ENCODE results near the gene MEF2B. TPM values are rescaled to one million over a fixed set of nuclear protein-coding genes. Genes with fewer than 3 reads are reported as not detected.
A peak's percentile ranks its signal among the peaks of the same experiment; 100 is the strongest.

The MEF2B gene
- 0.45 TPM for polyA plus RNA-seq (2013, experiment 1 of 2)
- polyA plus RNA-seq (2013, experiment 2 of 2) = 0.89 TPM

DNA sequence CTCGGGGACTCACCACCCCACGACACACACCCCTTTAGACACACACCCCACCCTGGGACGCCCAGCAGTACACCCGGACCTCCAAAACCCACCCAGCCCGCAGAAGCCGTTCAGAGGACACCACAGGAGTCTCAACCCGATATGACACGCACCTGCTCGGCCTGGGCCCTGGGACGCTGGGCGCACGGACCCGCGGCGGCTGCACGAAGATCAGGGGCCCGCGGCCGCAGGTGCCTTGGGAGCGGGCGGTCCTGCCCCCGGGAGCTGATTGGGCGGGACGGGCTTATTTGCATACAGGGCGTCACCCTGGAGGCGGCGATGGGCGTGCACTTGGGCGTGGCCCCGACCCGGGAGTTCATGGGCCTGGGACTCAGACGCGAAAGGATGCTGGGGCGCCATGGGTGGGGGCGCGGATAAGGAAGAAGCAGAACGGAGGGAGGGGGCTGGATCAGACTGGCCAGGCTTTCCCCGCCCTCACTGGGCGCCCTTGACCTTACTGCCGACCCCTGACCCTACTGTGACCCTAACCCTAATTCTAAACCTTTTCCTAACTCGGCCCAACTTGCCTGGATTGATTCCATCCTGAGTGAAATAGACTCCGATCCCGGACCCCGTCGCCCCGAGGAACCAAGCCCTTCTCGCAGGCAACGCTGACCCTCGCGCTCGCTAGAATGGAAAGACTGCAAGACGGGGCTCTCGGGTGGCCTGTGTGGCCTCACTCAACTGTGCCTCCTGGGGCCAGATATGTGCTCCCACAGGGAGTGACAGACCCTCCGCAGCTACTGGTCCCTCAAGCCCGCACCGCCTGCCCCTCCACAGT is at the start of gene MEF2B:
MEF2B (minus strand) TSS at position 211 of the 820 bp plus-strand sequence. CDS start 19,528 bp downstream, outside the sequence.
- Histone ChIP-seq H3K4me3 (ENCODE audit: low read length) (peak within 1 kb of the TSS; percentile 48), H3K27me3 (ENCODE audit: insufficient read depth, low read length) (peaks cover 26% of the 10 kb centered on the region), H3K36me3 (ENCODE audit: insufficient read depth, low read length) (no peaks in the 10 kb centered on the region), H3K27ac (ENCODE audit: low read depth, low read length) (no peak within 1 kb of the TSS), H3K9ac (ENCODE audit: low read depth, low read length) (no peak within 1 kb of the TSS), H3K4me1 (ENCODE audit: insufficient read depth, low read length) (no peaks in the 10 kb centered on the region; the same call in 1 of the 2 replicates), H3K9me3 (ENCODE audit: insufficient read depth, low read depth, low read length) (no peaks in the 10 kb centered on the region)
- WGBS = 14% methylated on average over 56 of the region's 56 CpGs

GRCh38 chr19:19218911-19219310 is 48.8 kb upstream of the MEF2B start:
- Histone ChIP-seq H3K9me3 (ENCODE audit: insufficient read depth, low read depth, low read length) (no peaks in the 10 kb centered on the region), H3K4me3 (ENCODE audit: low read length) (no peak overlapping the region), H3K27ac (ENCODE audit: low read depth, low read length) (no peak overlapping the region), H3K9ac (ENCODE audit: low read depth, low read length) (no peak overlapping the region), H3K36me3 (ENCODE audit: insufficient read depth, low read length) (no peaks in the 10 kb centered on the region), H3K4me1 (ENCODE audit: insufficient read depth, low read length) (no peaks in the 10 kb centered on the region), H3K27me3 (ENCODE audit: insufficient read depth, low read length) (peaks cover 23% of the 10 kb centered on the region)
- 88% methylated on average over 21 of the region's 21 CpGs for WGBS

DNA sequence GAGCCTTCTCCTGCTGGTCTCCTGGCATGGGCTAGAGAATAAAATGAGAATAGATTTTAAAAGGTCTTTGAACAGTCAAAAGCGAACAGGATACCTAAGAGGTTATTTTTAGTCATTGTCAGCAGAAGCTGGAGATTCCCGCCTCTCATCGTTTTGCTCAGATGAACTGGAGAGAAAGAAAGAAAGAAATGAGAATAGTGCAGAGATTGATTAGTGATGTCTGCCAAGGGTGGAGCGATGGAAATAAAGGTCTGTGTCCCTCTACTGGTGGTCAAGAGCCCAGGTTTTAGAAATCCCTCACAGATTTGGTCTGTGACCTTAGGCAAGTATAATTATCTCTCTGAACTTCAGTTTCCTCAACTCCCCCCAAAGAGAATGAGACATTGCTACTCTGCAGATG is 47.0 kb upstream of the MEF2B start:
- Histone ChIP-seq H3K27ac (ENCODE audit: low read depth, low read length) (no peak overlapping the region), H3K9me3 (ENCODE audit: insufficient read depth, low read depth, low read length) (no peaks in the 10 kb centered on the region), H3K4me1 (ENCODE audit: insufficient read depth, low read length) (0 out of 2 replicates have a peak, but pooled peaks cover 3% of the 10 kb centered on the region), H3K4me3 (ENCODE audit: low read length) (no peak overlapping the region), H3K27me3 (ENCODE audit: insufficient read depth, low read length) (peaks cover 32% of the 10 kb centered on the region), H3K36me3 (ENCODE audit: insufficient read depth, low read length) (no peaks in the 10 kb centered on the region), H3K9ac (ENCODE audit: low read depth, low read length) (no peak overlapping the region)
- WGBS = 31% methylated on average over 4 of the region's 4 CpGs

GRCh38 chr19:19215792-19216191 is 45.7 kb upstream of the MEF2B start:
- H3K36me3 ChIP-seq (ENCODE audit: insufficient read depth, low read length) = no peaks in the 10 kb centered on the region
- H3K9ac ChIP-seq (ENCODE audit: low read depth, low read length) = no peak overlapping the region
- H3K4me1 ChIP-seq (ENCODE audit: insufficient read depth, low read length) = 0 out of 2 replicates have a peak, but pooled peaks cover 3% of the 10 kb centered on the region
- peaks cover 45% of the 10 kb centered on the region for H3K27me3 ChIP-seq (ENCODE audit: insufficient read depth, low read length)
- H3K27ac ChIP-seq (ENCODE audit: low read depth, low read length) = no peak overlapping the region
- H3K9me3 ChIP-seq (ENCODE audit: insufficient read depth, low read depth, low read length) = no peaks in the 10 kb centered on the region
- 74% methylated on average over 3 of the region's 4 CpGs for WGBS
- no peak overlapping the region for H3K4me3 ChIP-seq (ENCODE audit: low read length)

GRCh38 chr19:19214892-19215291 is 44.8 kb upstream of the MEF2B start:
- Histone ChIP-seq H3K36me3 (ENCODE audit: insufficient read depth, low read length) (no peaks in the 10 kb centered on the region), H3K4me3 (ENCODE audit: low read length) (no peak overlapping the region), H3K9ac (ENCODE audit: low read depth, low read length) (no peak overlapping the region), H3K9me3 (ENCODE audit: insufficient read depth, low read depth, low read length) (no peaks in the 10 kb centered on the region), H3K4me1 (ENCODE audit: insufficient read depth, low read length) (0 out of 2 replicates have a peak, but pooled peaks cover 3% of the 10 kb centered on the region), H3K27ac (ENCODE audit: low read depth, low read length) (no peak overlapping the region), H3K27me3 (ENCODE audit: insufficient read depth, low read length) (peaks cover 54% of the 10 kb centered on the region)
- 5% methylated on average over 8 of the region's 8 CpGs for WGBS

DNA sequence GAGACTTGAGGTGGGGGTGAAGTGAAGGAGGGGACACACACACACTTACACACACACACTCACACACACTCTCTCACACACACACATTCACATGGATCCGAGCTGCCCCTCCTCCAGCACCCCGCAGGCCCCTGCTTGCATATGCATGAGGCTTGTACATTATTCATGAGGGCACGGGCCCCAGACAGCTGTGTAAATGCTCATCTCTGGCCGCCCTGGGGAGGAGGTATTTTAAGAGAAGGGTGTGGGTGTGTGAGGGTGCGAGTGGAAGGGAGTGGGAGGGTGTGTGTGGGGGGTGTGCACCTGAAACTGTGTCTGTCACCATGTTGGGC is 44.1 kb upstream of the MEF2B start:
- Histone ChIP-seq H3K4me3 (ENCODE audit: low read length) (no peak overlapping the region), H3K36me3 (ENCODE audit: insufficient read depth, low read length) (no peaks in the 10 kb centered on the region), H3K9me3 (ENCODE audit: insufficient read depth, low read depth, low read length) (no peaks in the 10 kb centered on the region), H3K27me3 (ENCODE audit: insufficient read depth, low read length) (peaks cover 61% of the 10 kb centered on the region), H3K9ac (ENCODE audit: low read depth, low read length) (no peak overlapping the region), H3K27ac (ENCODE audit: low read depth, low read length) (no peak overlapping the region), H3K4me1 (ENCODE audit: insufficient read depth, low read length) (0 out of 2 replicates have a peak, but pooled peaks cover 3% of the 10 kb centered on the region)
- 5% methylated on average over 5 of the region's 5 CpGs for WGBS

DNA sequence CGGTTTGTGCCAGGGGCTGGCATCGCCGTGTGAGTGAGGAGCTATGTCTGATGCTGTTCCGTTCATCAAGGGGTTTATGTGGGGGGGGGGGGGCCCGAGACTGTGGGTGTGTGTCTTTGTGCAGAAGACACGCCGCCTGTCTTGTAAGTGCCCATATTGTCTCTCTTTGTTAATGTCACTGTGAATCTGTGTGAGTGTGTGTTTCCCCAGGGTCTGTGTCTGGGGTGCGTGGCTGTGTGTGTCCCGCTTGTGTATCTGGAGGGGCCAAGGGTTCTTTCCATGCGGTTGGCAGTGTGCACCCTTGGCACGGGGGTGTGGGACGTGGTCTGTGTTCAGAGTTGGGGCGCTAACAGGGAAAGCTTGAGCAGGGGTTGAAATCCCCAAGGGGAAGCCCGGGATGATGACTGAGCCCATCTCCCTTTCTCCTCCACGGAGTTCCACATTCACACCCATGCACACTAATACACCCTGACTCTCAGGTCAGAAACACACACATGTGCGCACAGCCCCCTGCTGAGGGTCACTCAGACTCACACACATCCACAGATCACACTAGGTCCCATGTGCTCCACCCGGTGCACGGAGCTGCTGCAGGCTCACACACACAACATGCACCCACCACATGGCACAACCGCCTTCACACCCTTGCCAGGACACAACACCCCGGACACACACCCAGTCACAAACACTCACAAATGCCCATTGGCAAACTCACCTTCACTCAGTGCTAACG is 43.5 kb upstream of the MEF2B start:
- 0 out of 2 replicates have a peak, but pooled peaks cover 3% of the 10 kb centered on the region for H3K4me1 ChIP-seq (ENCODE audit: insufficient read depth, low read length)
- no peaks in the 10 kb centered on the region for H3K9me3 ChIP-seq (ENCODE audit: insufficient read depth, low read depth, low read length)
- H3K27ac ChIP-seq (ENCODE audit: low read depth, low read length) = no peak overlapping the region
- no peak overlapping the region for H3K9ac ChIP-seq (ENCODE audit: low read depth, low read length)
- H3K36me3 ChIP-seq (ENCODE audit: insufficient read depth, low read length) = no peaks in the 10 kb centered on the region
- WGBS = 45% methylated on average over 20 of the region's 21 CpGs
- no peak overlapping the region for H3K4me3 ChIP-seq (ENCODE audit: low read length)
- peaks cover 65% of the 10 kb centered on the region for H3K27me3 ChIP-seq (ENCODE audit: insufficient read depth, low read length)

DNA sequence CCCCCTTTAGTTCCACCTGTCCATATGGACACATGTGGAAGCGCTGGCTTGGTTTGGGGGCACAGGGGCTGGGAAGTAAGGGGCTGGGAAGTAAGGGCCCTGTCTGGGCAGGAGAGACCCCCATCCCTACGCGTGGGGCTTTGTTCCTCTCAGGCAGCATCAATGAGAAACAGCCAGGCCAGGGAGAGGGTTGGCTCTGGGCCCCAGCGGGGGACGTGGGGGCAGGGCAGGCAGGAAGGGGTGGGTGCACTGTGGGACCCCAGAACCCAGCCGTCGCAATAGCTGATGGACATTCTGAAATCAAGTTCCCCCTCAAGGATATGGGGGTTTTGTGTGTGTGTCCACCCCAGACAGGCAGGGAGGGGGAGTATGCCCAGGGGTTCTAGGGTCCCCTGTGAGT is 42.9 kb upstream of the MEF2B start:
- H3K9me3 ChIP-seq (ENCODE audit: insufficient read depth, low read depth, low read length) = no peaks in the 10 kb centered on the region
- peaks cover 68% of the 10 kb centered on the region for H3K27me3 ChIP-seq (ENCODE audit: insufficient read depth, low read length)
- H3K4me3 ChIP-seq (ENCODE audit: low read length) = no peak overlapping the region
- WGBS = 23% methylated on average over 7 of the region's 7 CpGs
- no peak overlapping the region for H3K9ac ChIP-seq (ENCODE audit: low read depth, low read length)
- 0 out of 2 replicates have a peak, but pooled peaks cover 3% of the 10 kb centered on the region for H3K4me1 ChIP-seq (ENCODE audit: insufficient read depth, low read length)
- H3K36me3 ChIP-seq (ENCODE audit: insufficient read depth, low read length) = no peaks in the 10 kb centered on the region
- H3K27ac ChIP-seq (ENCODE audit: low read depth, low read length) = no peak overlapping the region

GRCh38 chr19:19211499-19212420 is 41.7 kb upstream of the MEF2B start, which contains the start of gene NCAN:
Gene NCAN, plus strand, starts transcription at chr19:19211958. Its CDS starts 4,996 bp downstream, at chr19:19216954.
- H3K27me3 ChIP-seq (ENCODE audit: insufficient read depth, low read length) = peaks cover 80% of the 10 kb centered on the region
- H3K4me3 ChIP-seq (ENCODE audit: low read length) = peak within 1 kb of the TSS; percentile 72
- H3K9me3 ChIP-seq (ENCODE audit: insufficient read depth, low read depth, low read length) = no peaks in the 10 kb centered on the region
- no peak within 1 kb of the TSS for H3K27ac ChIP-seq (ENCODE audit: low read depth, low read length)
- 7% methylated on average over 54 of the region's 54 CpGs for WGBS
- no peaks in the 10 kb centered on the region for H3K36me3 ChIP-seq (ENCODE audit: insufficient read depth, low read length)
- no peak within 1 kb of the TSS for H3K9ac ChIP-seq (ENCODE audit: low read depth, low read length)
- 0 out of 2 replicates have a peak, but pooled peaks cover 3% of the 10 kb centered on the region for H3K4me1 ChIP-seq (ENCODE audit: insufficient read depth, low read length)

- H3K4me1 ChIP-seq (ENCODE audit: insufficient read depth, low read length) = 0 out of 2 replicates have a peak, but pooled peaks cover 3% of the 10 kb centered on the region
- H3K9me3 ChIP-seq (ENCODE audit: insufficient read depth, low read depth, low read length) = no peaks in the 10 kb centered on the region
- no peak overlapping the region for H3K9ac ChIP-seq (ENCODE audit: low read depth, low read length)
- H3K36me3 ChIP-seq (ENCODE audit: insufficient read depth, low read length) = no peaks in the 10 kb centered on the region
- no peak overlapping the region for H3K27ac ChIP-seq (ENCODE audit: low read depth, low read length)
- H3K4me3 ChIP-seq (ENCODE audit: low read length) = no peak overlapping the region
- peaks cover 93% of the 10 kb centered on the region for H3K27me3 ChIP-seq (ENCODE audit: insufficient read depth, low read length)
- WGBS = 54% methylated on average over 9 of the region's 9 CpGs
Observed at GRCh38 chr19:19209372-19209771, 39.3 kb upstream of the MEF2B start.

All from HUES64 (cell line).